Measurements from ENCODE around the gene C4orf51. TPM values are rescaled to one million over a fixed set of nuclear protein-coding genes. Genes with fewer than 3 reads are reported as not detected.

Gene C4orf51
- total and polyA plus RNA-seq, 2 of the 4 experiments (the other 2 are of a cell fraction) = not detected

DNA sequence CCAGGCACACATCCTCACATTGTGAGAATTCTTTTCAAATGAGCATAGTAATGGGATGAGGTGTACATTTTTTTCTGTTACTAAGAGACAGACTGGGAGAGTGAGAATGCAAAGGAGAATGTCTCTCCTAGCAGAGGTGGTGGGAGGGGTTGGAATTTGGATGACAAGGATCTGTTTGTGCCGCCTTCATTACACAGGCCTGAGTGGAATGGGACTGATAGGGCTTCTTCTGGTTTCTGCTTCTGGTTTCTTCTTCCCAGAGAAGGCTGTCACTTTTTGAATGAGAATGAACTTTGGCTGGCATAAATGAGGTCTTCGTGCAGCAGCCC is 55.4 kb downstream of the C4orf51 start (continued):
- TF ChIP-seq MAFK (IDR thresholded peaks at IDR 0.05; ENCODE audit: low read depth, low read length) = no peak
- TF ChIP-seq, protein P1, sequence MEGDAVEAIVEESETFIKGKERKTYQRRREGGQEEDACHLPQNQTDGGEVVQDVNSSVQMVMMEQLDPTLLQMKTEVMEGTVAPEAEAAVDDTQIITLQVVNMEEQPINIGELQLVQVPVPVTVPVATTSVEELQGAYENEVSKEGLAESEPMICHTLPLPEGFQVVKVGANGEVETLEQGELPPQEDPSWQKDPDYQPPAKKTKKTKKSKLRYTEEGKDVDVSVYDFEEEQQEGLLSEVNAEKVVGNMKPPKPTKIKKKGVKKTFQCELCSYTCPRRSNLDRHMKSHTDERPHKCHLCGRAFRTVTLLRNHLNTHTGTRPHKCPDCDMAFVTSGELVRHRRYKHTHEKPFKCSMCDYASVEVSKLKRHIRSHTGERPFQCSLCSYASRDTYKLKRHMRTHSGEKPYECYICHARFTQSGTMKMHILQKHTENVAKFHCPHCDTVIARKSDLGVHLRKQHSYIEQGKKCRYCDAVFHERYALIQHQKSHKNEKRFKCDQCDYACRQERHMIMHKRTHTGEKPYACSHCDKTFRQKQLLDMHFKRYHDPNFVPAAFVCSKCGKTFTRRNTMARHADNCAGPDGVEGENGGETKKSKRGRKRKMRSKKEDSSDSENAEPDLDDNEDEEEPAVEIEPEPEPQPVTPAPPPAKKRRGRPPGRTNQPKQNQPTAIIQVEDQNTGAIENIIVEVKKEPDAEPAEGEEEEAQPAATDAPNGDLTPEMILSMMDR (conservative IDR thresholded peaks at IDR 0.05; ENCODE audit: low read depth, low read length) = no peak

DNA sequence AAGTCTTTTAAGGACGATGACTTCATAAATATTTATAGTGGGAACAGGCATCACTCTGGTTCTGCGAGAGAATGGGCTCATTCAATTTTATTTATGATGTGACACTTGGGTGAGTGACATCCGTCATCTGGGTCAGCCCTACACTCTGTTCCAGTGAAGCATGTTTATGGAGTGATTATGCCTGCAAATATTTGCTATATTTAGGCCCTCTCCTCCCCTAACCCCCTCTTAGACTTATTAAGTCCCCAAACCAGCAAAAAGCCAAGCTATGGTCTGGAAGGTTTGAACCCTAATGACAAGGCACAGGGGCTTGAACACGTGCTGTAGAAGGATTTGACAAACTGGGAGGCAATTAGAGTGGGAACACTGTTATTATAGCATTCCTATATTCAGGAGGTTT is 55.9 kb downstream of the C4orf51 start:
- Histone ChIP-seq H3K79me1 (ENCODE audit: low read depth in 1 of 2, low read length in 2 of 2) (peaks cover 0 to 6% of the 10 kb centered on the region in 2 experiments; a peak in 2 of 4 replicates), H4K5ac (ENCODE audit: low read depth, low read length) (peak overlapping the region; percentile 51; the same call in 1 of the 2 replicates), H3K9me1 (ENCODE audit: insufficient read depth, low read length) (peaks cover 20% of the 10 kb centered on the region), H3K4me1 (ENCODE audit: control insufficient read depth, insufficient read depth, low read length) (peaks cover 31% of the 10 kb centered on the region), H3K4me3 (ENCODE audit: insufficient read depth, low read depth, low read length) (no peak overlapping the region), H2BK5ac (ENCODE audit: low read depth, low read length, poor library complexity, severe bottlenecking) (peak overlapping the region; percentile 83), H3K23ac (ENCODE audit: low read depth, low read length) (peak overlapping the region; percentile 73), H2BK20ac (ENCODE audit: low read depth, low read length) (peak overlapping the region; percentile 93), H3K18ac (ENCODE audit: low read depth, low read length) (peak overlapping the region; percentile 79), H3K9ac (ENCODE audit: low read depth, low read length) (no peak overlapping the region), H4K91ac (ENCODE audit: insufficient read depth, low read depth, low read length) (peak overlapping the region; percentile 98), H3K27me3 (ENCODE audit: control insufficient read depth, insufficient read depth, low read length) (no peaks in the 10 kb centered on the region), H4K8ac (ENCODE audit: low read depth in 2 of 2, low read length in 2 of 2) (peak overlapping the region; percentile 82 to 84), H3K4me2 (ENCODE audit: low read depth, low read length) (peak overlapping the region; percentile 69; the same call in 1 of the 2 replicates), H4K20me1 (ENCODE audit: insufficient read depth, low read length) (no peaks in the 10 kb centered on the region), H2BK15ac (ENCODE audit: low read depth, low read length) (peak overlapping the region; percentile 30), H2BK120ac (ENCODE audit: low read depth, low read length) (peak overlapping the region; percentile 92), H2AK9ac (replicated peaks; ENCODE audit: low read depth, low read length, poor library complexity) (peak overlapping the region; percentile 89), H3K27ac (ENCODE audit: insufficient read depth, low read length) (peak overlapping the region; percentile 62), H3K14ac (replicated peaks; ENCODE audit: low read depth, low read length) (peak overlapping the region; percentile 82), H2AK5ac (ENCODE audit: low read depth, low read length) (peak overlapping the region; percentile 96), H2AFZ (replicated peaks; ENCODE audit: low read length, poor library complexity) (peak overlapping the region; percentile 79), H3K4ac (ENCODE audit: low read depth, low read length) (peak overlapping the region; percentile 97), H3K9me3 (ENCODE audit: control insufficient read depth, insufficient read depth, low read length) (no peaks in the 10 kb centered on the region), H3K36me3 (ENCODE audit: control insufficient read depth, insufficient read depth, low read length) (no peaks in the 10 kb centered on the region), H3K56ac (ENCODE audit: extremely low read depth, insufficient read depth, low read length) (peak overlapping the region; percentile 93)
- intact Hi-C loops (cut with micrococcal nuclease) (loop anchor here (1.0 to 10.0 kb wide), 6 partner anchors 57 to 521 kb away; partner anchors contain the start of gene SMAD1), dilution Hi-C loops (cut with HindIII; ENCODE audit: low sequenced_read_pairs, unreplicated experiment) (no loop called here), in situ Hi-C loops (cut with MboI; ENCODE audit: low sequenced_read_pairs) (loop anchor here (5.0 kb wide), 1 partner anchor 71 kb away; no protein-coding TSS in a partner anchor)
- WGBS, 2 experiments (ENCODE audit: extremely low coverage in 2 of 2, insufficient read length in 1 of 2) = no CpG with 5 or more reads among the region's 4 CpGs
- DNase-seq (no peak), ATAC-seq (ENCODE audit: low read depth) (no peak)
- TF ChIP-seq, protein P2, sequence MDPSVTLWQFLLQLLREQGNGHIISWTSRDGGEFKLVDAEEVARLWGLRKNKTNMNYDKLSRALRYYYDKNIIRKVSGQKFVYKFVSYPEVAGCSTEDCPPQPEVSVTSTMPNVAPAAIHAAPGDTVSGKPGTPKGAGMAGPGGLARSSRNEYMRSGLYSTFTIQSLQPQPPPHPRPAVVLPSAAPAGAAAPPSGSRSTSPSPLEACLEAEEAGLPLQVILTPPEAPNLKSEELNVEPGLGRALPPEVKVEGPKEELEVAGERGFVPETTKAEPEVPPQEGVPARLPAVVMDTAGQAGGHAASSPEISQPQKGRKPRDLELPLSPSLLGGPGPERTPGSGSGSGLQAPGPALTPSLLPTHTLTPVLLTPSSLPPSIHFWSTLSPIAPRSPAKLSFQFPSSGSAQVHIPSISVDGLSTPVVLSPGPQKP (IDR thresholded peaks at IDR 0.05; ENCODE audit: borderline replicate concordance, low read depth, low read length) = no peak
- TF ChIP-seq MAZ (IDR thresholded peaks at IDR 0.05; ENCODE audit: borderline replicate concordance, low read depth, low read length) = no peak
- ChIA-PET CTCF (no interaction called here), POLR2A (ENCODE audit: unreplicated experiment) (no interaction called here)
- no TSS peak for BruUV-seq (replicated peaks)
